ENCODE results near the gene DPP10.
"Not testable (repeated sequence)": the region's sequence is repeated elsewhere in the genome, so short reads cannot be mapped to it uniquely, and the experiment has no call there.

DPP10 gene

DNA sequence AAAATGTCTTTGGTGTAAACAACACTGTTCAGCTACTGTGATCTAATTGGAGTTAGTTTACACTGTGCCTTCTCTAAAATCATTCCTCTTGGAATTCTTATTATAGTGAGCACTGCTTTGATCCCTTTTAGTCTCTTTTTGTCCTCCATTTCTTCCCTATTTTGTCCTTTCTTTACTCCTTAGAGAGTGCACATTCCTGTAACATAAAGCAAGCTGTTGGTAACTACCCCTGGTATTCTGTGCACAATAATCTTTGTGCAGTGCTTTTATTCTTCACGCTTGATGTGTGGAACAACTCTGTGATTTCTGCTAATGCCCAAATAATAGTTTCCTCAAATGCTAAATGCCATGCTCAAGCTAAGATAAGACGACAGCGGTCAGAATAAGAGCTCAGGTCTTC is 401.5 kb downstream of the DPP10 start:
- DNase-seq, result no peak

DNA sequence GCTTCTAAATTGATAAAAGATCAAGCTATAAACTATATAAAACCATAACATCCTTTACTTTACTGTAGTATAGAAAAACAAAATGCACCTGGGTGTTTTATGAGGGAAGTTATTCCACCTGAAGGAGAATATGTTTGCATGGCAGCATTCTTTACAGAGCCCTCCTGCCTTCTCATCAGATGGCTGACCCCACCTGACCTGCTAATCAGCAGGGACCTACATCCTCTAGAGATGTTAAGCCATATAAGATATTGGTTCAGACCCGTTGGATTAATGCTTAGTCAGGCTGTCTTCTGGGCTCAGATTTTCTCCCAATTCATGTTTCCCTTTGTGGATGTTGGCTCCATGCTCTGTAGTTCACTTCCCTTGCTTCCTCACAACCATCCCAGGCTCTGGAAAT is 414.8 kb downstream of the DPP10 start:
- no peak for DNase-seq

DNA sequence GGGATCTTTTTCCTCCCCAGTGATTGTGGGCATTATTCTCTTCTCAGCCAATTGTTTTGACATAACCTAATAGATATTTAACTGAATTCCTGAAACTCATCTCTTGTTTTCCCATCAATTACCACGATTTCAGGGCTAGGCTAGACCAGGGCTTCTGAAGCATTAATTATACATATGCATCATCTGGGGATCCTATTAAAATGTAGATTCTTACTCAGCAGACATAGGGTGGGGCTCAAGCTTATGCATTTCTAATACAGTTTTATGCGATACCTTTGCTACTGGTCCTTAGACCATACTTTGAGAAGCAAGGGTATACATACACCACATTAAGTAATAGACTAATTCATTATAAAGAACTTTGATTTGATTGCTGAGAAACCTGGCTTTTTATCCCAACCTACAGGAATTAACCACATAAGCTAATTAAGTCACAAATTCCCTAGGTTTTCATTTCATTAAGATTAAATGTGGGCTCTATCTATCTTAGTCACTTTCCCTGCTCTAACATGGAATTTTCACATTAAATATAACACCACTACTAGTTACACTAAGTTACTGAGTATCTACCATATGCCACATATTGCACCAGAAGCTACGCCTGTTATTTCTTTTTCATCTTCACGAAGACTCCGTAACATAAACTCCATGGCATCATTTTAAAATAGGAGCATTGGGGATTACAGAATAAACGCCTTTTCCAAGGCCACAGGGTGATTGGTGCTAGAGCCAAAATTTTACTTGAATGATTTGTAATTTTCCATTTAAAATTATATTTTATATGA is 417.5 kb downstream of the DPP10 start:
- no peak for DNase-seq

DNA sequence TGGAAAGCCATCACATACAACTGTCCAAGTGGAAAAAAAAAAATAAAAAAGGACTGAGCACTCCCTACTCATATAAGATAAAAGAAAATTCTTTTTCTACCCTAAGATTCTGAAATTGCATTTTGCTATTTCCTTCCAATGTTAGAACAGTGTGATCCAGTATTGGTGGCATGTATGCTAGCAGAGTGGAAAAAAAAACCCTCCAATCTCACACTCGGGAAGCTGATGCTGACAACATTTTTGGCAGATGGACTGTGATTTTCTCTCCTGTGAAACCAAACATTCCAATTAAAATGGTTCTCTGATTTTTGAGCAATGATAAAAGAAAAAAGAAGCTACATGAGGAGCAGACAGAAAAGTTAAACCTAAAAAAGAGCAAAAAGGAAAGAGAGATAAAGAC is 419.8 kb downstream of the DPP10 start:
- no peak for DNase-seq

DNA sequence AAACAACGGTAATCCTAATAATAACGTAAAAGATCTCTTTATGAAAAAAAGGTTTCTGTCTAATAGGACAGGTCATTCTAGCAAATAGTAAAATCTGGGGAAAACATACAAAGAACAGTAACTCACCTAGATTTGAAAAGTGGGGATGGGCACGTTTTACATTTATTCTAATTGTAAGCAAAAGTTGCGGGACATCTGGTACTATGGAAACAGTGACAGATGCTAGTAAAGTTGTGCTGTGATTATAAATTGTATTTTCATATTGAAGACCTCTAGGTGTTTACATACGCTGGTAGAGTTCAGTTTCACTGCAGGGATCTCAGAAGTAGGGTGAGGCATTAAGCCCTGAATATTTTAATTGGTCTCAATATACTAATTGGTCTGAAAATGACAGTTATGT is 422.5 kb downstream of the DPP10 start:
- DNase-seq, result no peak

DNA sequence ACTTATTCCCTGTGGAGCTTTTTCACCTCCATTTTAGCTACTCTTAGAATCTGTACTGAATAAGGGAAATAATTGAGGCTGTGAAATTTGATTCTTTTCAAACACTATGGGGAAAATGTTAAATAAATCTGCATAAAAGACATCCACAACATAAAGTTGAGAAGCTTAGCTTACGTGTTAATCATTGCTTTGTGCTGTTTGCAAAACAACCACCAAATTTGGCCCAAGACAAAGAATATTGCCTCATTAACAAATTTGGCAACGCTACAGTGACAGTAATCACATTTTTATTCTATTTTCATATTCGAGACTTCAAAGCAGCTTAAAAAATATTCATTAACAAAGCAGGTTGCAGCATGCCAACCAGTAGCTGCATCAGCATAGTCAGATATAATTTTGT is 437.6 kb downstream of the DPP10 start:
- no peak for DNase-seq

DNA sequence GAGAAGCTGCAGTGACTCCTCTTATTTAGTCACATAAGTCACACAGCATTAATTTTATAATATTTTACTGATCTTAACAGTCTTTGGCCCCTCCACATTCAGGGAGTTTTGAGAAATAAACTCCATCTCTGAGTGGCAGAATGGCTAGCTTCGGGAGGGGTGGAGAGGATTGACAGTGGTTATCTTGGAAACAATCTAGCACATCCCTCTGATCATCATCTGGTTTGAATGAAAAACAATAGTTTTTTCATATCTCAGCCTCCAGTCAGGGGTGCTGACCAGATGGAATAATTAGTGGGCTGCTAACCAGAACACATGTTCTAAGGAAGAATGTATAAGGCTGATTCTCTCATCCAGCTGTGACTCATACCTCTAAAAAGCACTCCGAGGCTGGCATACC is 477.5 kb downstream of the DPP10 start:
- no peak for DNase-seq

DNA sequence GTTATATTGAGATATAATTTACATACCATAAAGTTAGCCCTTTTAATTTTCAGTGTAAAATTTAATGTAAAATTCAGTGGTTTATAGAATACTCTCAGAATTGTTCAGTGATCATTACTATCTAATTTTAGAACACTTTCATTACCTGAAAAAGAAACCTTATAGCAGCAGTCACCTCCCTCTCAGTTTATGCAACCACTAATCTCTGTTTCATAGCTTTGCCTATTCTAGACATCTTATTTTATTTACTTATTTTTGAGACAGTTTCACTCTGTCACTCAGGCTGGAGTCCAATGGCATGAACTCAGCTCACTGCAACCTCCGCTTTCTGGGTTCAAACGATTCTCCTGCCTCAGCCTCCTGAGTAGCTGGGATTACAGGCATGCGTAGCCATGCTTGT is 479.6 kb downstream of the DPP10 start:
- no peak for DNase-seq

DNA sequence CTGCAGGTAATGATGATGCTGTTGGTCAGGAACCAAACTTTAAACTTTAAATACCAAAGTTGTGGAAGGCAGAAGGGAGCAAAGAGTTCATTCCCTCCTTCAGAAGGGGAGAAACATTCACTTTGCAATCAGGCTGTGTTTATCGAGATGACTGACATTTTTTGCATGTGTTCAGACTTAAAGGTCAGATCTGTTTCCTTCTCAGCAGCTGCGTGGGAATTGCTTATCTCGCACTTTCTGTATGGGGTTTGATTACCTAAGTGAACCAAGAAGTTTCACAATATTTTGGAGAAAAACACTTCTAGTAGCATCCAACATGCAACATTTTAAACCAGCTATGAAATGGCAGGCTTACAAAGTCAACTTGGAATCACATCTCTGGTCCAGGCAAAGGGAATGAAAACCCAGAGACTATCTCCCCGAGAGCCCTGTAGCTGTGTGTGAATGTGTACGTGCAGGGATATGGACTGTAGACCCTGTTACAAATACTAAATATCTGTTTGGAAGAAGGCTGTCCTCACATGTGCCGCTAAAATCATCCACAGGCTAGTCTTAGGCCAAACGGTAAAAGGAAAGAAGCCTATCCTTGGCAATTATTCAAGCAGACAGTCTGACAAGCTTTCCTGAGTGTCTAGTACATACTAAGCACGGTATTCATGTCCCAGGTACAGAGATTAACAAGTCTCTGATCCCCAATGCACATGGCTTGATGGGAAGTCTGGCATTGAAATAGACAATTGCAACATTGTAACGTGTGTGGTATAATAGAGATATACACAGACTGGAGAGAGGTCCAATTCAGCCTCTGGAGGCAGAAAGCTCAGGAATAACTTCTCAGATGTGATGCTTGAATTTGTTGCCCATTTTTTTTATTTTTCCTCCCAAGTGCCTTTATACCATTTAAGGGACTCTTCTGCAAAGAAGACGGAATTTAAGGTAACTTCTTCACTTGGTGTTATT is 483.1 kb downstream of the DPP10 start:
- no peak for DNase-seq

DNA sequence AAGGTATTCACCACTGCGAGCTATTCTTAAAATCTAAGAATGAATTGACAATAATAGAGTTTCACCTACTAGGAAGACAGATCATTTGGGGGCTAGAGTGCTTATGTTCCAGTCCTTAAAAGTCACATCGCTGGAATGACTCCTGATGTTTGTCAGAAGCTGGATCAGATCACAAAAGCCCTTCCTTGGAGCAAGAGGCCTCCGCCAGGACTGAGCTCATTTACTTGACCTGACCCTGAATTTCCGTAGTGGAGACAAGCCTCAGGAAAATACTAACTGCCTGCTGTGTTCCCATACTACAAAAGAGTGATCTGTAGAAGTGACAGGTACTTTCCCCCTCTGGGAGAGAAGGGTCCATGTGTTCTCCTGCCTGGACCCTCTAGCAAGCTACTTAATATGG is 483.9 kb downstream of the DPP10 start:
- DNase-seq, result no peak

DNA sequence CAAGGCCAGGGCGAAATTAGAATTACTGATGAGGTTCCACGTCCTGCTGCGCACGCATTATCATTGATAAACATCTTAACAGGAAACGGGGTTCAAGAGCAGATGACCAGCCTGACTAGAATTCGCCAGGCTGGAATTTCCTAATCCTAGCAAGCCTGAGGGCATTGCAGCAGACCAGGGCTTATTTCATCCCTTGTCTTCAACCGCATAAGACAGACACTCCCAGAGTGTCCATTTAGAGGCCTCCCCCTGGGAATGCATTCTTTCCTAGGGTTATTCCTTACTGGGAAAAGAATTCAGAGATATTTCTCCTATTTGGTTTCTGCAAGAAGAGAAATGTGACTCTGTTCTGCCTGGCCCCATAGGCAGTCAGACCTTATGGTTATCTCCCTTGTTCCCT is 486.8 kb downstream of the DPP10 start:
- no peak for DNase-seq

DNA sequence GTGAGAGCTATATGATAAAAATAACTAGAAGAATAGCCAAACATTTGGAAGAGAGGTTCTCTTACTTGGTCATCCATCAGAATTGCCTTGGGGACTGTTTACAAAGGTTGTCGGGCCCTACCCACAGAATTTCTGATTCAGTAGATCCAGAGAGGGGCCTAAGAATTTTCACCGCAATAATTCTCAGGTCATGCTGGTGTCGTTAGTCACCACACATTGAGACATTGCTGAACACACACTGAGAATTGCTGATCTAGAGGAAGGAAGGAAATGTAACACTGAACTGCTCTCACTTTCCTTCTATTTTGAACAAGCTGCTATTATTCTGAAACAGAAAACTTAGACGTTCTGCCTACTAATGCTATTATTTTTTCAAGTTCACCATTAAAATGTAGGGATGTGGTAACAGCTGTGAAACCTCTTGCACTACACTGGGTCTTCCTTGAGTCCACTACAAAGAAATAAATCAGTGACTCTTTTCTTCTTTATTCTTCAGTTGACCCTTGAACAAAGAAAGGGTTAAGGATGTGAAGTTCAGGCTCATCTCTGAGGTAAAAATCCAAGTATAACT is 491.3 kb downstream of the DPP10 start:
- DNase-seq, result no peak

DNA sequence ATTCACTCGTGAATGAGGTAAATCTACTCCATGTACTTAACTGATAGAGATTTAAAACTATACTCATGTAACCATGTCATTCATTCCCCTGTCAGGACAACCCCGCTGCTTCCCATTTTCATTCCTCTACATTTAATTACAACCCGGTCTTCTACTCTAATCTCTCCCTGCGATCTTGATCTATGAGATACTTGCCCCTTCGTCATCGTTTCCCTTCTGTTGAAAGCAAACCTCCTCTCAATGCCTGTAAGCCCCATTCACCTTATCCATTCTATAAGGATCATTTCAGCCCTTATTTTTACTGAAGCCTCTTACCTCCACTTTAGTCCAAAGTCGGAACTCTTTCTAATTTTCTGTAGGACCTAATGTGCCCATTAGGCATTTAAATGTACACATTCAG is 492.6 kb downstream of the DPP10 start:
- no peak for DNase-seq

DNA sequence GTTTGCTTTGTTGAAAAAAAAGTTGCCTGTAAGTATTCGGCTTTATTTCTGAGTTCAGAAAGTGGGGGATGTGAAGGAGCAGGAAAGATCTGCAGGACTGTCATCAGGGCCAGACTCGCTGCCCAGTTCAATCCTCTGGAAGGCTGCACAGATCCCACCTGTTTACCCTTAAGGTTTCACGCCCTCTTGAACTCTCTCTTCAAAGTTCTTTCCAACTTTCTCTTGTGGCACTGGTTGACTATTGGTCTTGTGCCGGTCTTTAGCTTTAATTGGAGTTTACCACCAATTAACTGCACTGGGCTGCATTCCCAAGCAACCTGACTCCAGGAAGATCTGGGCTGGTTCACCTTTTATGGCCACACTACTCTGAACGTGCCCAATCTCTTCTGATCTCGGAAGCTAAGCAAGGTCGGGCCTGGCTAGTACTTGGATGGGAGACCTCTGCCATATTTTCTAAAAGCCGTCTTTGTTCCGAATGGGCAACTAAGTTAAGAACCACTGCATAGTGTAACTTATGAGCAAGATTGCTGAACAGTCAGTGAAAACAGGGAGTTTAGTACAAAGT is 495.0 kb downstream of the DPP10 start:
- no peak for DNase-seq

DNA sequence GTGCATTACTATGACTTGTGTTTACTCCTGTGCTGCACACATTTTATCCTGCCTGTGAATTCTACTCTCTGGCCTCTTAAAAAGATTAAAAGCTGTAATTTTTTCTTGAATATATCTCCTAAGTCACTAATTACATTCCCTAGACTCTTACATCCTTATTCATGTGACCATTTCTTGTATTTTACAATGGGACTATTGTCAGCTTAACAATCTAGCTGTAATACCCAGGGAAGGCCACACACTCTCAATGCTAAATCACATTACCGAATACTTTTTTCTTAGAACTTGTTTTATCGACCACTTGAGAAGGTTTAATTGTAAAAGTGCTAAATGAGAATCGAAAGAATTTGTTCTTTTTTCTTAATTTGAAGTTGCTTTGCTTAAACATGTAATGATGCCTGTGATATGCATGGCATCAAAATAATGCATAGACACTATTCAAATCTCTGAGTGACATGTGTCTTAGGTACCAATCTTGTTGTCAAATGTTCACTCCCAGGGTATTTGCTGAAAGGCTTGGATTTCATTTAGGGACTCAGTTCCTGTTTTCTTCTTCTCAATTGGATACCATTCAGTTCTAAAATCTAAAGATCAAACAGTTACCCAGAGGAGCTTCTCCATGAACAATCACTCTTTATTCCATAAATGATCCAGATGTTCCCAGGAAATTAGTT is 498.5 kb downstream of the DPP10 start:
- no peak for DNase-seq

DNA sequence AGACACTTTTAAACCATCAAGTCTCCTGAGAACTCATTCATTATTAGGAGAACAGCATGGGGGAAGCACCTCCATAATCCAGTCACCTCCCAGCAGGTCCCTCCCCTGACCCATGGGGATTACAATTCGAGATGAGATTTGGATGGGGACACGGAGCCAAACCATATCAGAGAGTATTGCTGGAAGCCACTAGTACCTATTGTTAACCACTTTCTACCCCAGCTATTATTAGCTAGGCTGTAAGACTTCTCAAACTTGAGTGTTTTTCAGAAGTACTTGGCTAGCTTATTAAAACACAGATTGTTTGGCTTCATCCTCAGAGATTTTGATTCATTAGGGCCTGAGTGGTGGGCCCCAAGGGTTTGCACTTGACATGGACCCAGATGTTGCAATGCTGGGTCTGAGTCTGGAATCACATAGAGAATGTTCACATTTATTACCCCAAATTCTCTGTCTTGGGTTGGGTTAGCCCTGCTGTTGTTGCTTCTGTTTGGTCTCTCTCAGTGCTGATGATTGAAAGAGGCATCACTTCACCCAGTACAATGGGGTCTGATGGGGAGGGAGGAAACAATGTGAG is 506.9 kb downstream of the DPP10 start:
- no peak for DNase-seq

DNA sequence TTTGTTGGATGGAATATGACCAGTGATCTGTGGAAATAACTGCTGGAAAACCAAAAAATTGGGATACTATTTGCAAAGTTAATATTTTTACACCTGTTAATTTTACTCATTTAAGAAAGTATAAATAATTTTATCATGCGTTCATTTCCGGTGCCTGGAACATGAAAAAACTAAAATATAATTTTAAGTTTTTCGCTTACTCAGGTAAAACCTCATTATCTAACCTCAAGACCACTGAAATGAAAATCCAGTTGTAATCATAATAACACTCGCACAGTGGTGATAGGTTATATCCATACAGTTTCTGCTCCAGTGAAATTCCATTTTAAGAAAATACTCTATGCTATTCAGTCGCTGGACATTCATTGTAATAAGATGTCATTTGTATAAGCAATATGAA is 517.9 kb downstream of the DPP10 start:
- DNase-seq, result no peak

DNA sequence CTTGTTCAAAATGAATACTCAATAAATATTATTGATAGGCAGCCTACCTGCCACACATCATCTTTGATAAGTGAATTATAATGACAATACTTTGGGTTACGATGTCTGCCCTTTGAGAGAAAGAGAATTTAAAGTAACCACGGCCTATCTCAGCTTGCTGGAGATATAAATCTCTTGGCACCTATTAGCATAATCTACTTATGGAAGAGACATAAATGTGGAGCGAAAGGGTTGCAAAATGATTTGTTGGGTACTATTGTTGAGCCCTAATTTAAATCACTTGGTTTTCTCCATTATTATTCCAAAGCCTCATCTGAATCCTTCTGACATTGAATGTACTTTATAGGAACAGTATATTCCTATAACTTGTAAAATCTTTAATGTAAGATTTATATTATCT is 520.1 kb downstream of the DPP10 start:
- DNase-seq, result no peak

DNA sequence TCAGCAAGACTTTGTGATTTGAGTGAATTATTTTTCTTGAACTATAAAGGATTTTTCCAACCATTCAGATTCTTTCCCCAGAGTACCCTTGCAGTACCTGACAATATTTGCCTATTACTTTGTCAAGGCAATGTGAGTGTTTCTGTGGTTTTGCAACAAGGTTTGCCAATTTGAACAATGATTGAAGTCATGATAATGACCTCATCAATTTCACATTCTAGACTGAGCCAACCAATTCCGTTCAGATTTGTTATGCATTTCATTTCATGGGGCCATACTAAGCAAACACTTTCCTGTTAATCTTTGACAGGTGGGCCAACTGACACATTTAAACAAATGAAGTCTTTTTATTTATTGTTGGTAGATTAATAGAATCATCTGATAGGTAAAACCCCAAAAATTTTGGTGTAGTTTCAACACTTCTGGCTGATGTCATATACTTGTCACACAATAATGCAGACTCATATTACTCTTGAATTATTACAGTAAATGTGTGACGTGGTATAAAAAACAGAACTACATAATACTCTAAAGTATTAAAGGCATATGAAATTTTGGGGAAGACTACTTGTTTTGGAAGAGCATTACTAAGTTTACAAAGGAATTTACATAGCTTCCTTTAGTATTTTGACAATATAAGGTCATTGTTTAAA is 526.4 kb downstream of the DPP10 start:
- no peak for DNase-seq

DNA sequence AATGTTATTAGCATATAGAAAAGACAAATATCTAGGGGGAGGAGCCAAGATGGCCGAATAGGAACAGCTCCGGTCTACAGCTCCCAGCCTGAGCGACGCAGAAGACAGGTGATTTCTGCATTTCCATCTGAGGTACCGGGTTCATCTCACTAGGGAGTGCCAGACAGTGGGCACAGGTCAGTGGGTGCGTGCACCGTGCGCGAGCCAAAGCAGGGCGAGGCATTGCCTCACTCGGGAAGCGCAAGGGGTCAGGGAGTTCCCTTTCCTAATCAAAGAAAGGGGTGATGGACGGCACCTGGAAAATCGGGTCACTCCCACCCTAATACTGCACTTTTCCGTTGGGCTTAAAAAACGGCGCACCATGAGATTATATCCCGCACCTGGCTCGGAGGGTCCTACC is 561.9 kb downstream of the DPP10 start:
- DNase-seq, result not testable (repeated sequence)

DNA sequence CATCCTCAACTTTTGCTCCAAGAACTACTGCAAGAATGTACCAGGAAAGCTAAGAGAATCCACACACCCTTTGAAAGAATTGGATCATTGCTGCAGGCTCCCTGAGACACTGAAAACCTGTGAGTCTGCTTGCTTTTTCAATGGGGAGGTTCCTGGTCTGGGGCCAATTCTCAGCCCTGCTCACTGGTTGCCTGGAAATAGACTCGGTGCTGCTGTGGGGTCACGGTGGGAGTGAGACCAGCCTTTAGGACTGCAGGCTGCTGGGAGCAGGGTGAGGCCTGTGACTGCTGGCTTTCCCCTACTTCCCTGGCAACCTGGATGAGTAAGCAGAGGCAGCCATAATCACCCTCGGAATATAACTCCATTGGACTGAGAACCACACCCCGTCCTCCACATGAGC is 569.3 kb downstream of the DPP10 start:
- no peak for DNase-seq

DNA sequence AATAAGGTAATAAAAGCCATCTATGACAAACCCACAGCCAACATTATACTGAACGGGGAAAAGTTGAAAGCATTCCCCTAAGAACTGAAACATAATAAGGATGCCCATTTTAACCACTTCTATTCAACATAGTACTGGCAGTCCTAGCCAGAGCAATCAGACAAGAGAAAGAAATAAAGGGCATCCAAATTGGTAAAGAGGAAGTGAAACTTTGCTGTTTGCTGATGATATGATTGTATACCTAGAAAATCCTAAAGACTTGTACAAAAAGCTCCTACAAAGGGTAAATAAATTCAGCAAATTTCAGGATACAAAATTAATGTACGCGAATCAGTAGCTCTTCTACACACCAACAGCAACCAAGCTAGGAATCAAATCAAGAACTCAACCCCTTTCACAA is 579.6 kb downstream of the DPP10 start:
- DNase-seq, result not testable (repeated sequence)
